Body of pancreas (tissue), 4 donors: ENCODE measurements around the gene NCK1. TPM values are rescaled to one million over a fixed set of nuclear protein-coding genes. Genes with fewer than 3 reads are reported as not detected.
"Not testable (repeated sequence)": the region's sequence is repeated elsewhere in the genome, so short reads cannot be mapped to it uniquely, and the experiment has no call there.

ENCODE experiments used
- ATAC-seq: fragments of 150-250 bp; one replicate; pipeline ENCODE4 v1.9.1; 2016
- DNase-seq, 4 donors: peaks; one replicate each; pipeline ENCODE4 v3.0.0-alpha.2; 2019
- H3K27ac ChIP-seq, 4 donors: fragments of 200-600 bp; sonication (generic); 1 replicate in 3 of 4; 2 replicates in 1 of 4; pipeline versions ENCODE4 v1.5.1 to v1.6.1; 2016 to 2019; ENCODE audit warnings: mild to moderate bottlenecking in 1 of 4, mixed read lengths in 1 of 4, moderate library complexity in 1 of 4
- H3K27me3 ChIP-seq, 2 donors: fragments of 200-600 bp; sonication (generic); one replicate each; pipeline ENCODE4 v1.6.0; 2016; ENCODE audit warnings: mild to moderate bottlenecking in 1 of 2
- H3K36me3 ChIP-seq, 2 donors: fragments of 200-600 bp; sonication (generic); replicated peaks in 1 of 2; 2 replicates each; pipeline ENCODE4 v1.5.1; 2016; ENCODE audit warnings: low read depth in 2 of 2; ENCODE audit not compliant: insufficient read depth in 1 of 2
- H3K4me1 ChIP-seq: fragments of 200-600 bp; sonication (generic); one replicate; pipeline ENCODE4 v1.6.0; 2016
- H3K4me3 ChIP-seq, 2 donors: fragments of 200-600 bp; sonication (generic); 1 replicate in 1 of 2; 2 replicates in 1 of 2; pipeline ENCODE4 v1.5.1; 2016 to 2019
- H3K9me3 ChIP-seq, 3 donors: fragments of 200-600 bp; sonication (generic); 1 replicate in 2 of 3; 2 replicates in 1 of 3; pipeline ENCODE4 v1.5.1; 2016
- POLR2A ChIP-seq, 3 donors: fragments of 450-650 bp; IDR thresholded peaks; one replicate each; pipeline ENCODE4 v1.6.1; 2016; ENCODE audit warnings: antibody characterized with exemption in 3 of 3, mild to moderate bottlenecking in 2 of 3
- WGBS, 2 donors: methylation state at CpG; one replicate each; pipeline ENCODE4 v1.1.5; 2017; 5-methylcytosine and 5-hydroxymethylcytosine counted together
- intact Hi-C: fragments of 100-400 bp; cut with DNase I; formaldehyde crosslinking; loops from one replicate; pipeline ENCODE4 v1.15.1; 2023
- total RNA-seq, 2 donors: library from RNA; depleted of rRNA; stranded (reverse); fragments of >200 nt; gene quantifications; one replicate each; pipeline ENCODE4 v1.1.0, GENCODE V29; 2016
- TF ChIP-seq, protein P1 (sequence below), 7 experiments: fragments of 450-650 bp in 4 of 7; fragments of 200-600 bp in 3 of 7; sonication (generic) in 3 of 7; IDR thresholded peaks; one replicate each; pipeline ENCODE4 v1.5.1; 2016 to 2019; ENCODE audit warnings: antibody characterized with exemption in 7 of 7

Gene NCK1
- total RNA-seq, 2 donors from 2014 or later, result 19.4 to 20.0 TPM

GRCh38 chr3:136899622-136900158 is 37.7 kb downstream of the NCK1 start:
- intact Hi-C loops, result no loop called here
- Histone ChIP-seq H3K9me3 (peaks cover 0 to 9% (median 0%) of the 10 kb centered on the region in 3 donors), H3K4me1 (peaks cover 13% of the 10 kb centered on the region), H3K36me3 (no peaks in the 10 kb centered on the region), H3K27ac (no peak overlapping the region), H3K4me3 (no peak overlapping the region), H3K27me3 (no peaks in the 10 kb centered on the region)
- WGBS, 2 donors, result 76% methylated on average over 2 of the region's 2 CpGs
- TF ChIP-seq, protein P1, sequence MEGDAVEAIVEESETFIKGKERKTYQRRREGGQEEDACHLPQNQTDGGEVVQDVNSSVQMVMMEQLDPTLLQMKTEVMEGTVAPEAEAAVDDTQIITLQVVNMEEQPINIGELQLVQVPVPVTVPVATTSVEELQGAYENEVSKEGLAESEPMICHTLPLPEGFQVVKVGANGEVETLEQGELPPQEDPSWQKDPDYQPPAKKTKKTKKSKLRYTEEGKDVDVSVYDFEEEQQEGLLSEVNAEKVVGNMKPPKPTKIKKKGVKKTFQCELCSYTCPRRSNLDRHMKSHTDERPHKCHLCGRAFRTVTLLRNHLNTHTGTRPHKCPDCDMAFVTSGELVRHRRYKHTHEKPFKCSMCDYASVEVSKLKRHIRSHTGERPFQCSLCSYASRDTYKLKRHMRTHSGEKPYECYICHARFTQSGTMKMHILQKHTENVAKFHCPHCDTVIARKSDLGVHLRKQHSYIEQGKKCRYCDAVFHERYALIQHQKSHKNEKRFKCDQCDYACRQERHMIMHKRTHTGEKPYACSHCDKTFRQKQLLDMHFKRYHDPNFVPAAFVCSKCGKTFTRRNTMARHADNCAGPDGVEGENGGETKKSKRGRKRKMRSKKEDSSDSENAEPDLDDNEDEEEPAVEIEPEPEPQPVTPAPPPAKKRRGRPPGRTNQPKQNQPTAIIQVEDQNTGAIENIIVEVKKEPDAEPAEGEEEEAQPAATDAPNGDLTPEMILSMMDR (IDR thresholded peaks at IDR 0.05), result no peak
- TF ChIP-seq POLR2A (IDR thresholded peaks at IDR 0.05), result no peak
- ATAC-seq (no peak), DNase-seq (no peak)

GRCh38 chr3:136900694-136901093 is 38.7 kb downstream of the NCK1 start:
- DNase-seq, H3K4me3 ChIP-seq, intact Hi-C loops, ATAC-seq, H3K27ac ChIP-seq, H3K36me3 ChIP-seq, H3K9me3 ChIP-seq, H3K27me3 ChIP-seq: not testable (repeated sequence)
- peaks cover 13% of the 10 kb centered on the region for H3K4me1 ChIP-seq
- 76 to 91% methylated on average over 1 of the region's 1 CpG for WGBS, 2 donors

DNA sequence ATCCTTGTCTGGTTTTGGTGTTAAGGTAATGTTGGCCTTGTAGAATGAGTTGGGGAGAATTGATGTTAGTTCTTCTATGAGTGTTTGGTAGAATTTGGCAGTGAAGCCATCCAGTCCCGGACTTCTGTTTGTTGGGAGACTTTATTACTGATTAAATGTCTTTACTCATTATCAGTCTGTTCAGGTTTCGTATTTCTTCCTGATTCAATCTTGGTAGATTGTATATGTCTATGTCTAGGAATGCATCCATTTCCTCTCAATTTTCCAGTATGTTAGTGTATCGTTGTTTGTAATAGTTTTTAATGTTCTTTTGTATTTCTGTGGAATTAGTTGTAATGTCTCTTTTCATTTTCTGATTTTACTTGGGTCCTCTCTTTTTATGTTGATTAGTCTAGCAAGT is 39.4 kb downstream of the NCK1 start:
- no peaks in the 10 kb centered on the region for H3K36me3 ChIP-seq
- peaks cover 0 to 9% (median 0%) of the 10 kb centered on the region in 3 donors for H3K9me3 ChIP-seq
- intact Hi-C loops, result no loop called here
- ATAC-seq, result no peak
- peaks cover 15% of the 10 kb centered on the region for H3K4me1 ChIP-seq
- no peak for DNase-seq
- no peaks in the 10 kb centered on the region for H3K27me3 ChIP-seq
- H3K4me3 ChIP-seq, result no peak overlapping the region
- no peak overlapping the region for H3K27ac ChIP-seq
- WGBS, 2 donors, result 68 to 69% methylated on average over 3 of the region's 3 CpGs
- TF ChIP-seq POLR2A (IDR thresholded peaks at IDR 0.05), result no peak
- TF ChIP-seq, protein P1 (IDR thresholded peaks at IDR 0.05), result no peak

- whole genome bisulfite sequencing, 2 donors, result 48 to 79% methylated on average over 1 of the region's 1 CpG
- peaks cover 14% of the 10 kb centered on the region for H3K4me1 ChIP-seq
- H3K36me3 ChIP-seq, intact Hi-C loops, ATAC-seq, H3K4me3 ChIP-seq, H3K27me3 ChIP-seq, H3K9me3 ChIP-seq, H3K27ac ChIP-seq, DNase-seq: not testable (repeated sequence)
Measured at GRCh38 chr3:136902530-136902929, 40.5 kb downstream of the NCK1 start.

- Histone ChIP-seq H3K36me3 (no peaks in the 10 kb centered on the region), H3K27me3 (no peaks in the 10 kb centered on the region), H3K4me1 (peaks cover 16% of the 10 kb centered on the region), H3K4me3 (no peak overlapping the region), H3K9me3 (peaks cover 0 to 9% (median 0%) of the 10 kb centered on the region in 3 donors), H3K27ac (no peak overlapping the region)
- intact Hi-C loops, result no loop called here
- DNase-seq (no peak), ATAC-seq (no peak)
- WGBS, 2 donors, result 0% methylated on average over 1 of the region's 1 CpG
- no peak for TF ChIP-seq POLR2A (IDR thresholded peaks at IDR 0.05)
- TF ChIP-seq, protein P1 (IDR thresholded peaks at IDR 0.05), result no peak
Measured at GRCh38 chr3:136903899-136904298, 41.9 kb downstream of the NCK1 start.

GRCh38 chr3:136904746-136905145 is 42.7 kb downstream of the NCK1 start:
- Histone ChIP-seq H3K27me3 (no peaks in the 10 kb centered on the region), H3K9me3 (peaks cover 0 to 9% (median 0%) of the 10 kb centered on the region in 3 donors), H3K27ac (no peak overlapping the region), H3K4me1 (peaks cover 21% of the 10 kb centered on the region), H3K4me3 (no peak overlapping the region), H3K36me3 (no peaks in the 10 kb centered on the region)
- WGBS, 2 donors, result 67 to 75% methylated on average over 3 to 4 of the region's 4 CpGs
- DNase-seq (no peak), ATAC-seq (no peak)
- TF ChIP-seq, protein P1 (IDR thresholded peaks at IDR 0.05), result no peak
- TF ChIP-seq POLR2A (IDR thresholded peaks at IDR 0.05), result no peak
- intact Hi-C loops, result no loop called here
